ENCODE measurements around the gene CDC14B. TPM values are rescaled to one million over a fixed set of nuclear protein-coding genes. Genes with fewer than 3 reads are reported as not detected.

Gene CDC14B
- total RNA-seq, 1 experiment from 2014 or later, result 28.4 TPM

GRCh38 chr9:96519787-96520186 is 99.9 kb downstream of the CDC14B start:
- Histone ChIP-seq H3K4me1 (ENCODE audit: insufficient read depth, low read length) (no peaks in the 10 kb centered on the region), H2AK5ac (ENCODE audit: insufficient read length, low read length) (no peak overlapping the region), H2AFZ (ENCODE audit: low read length) (no peak overlapping the region), H2BK120ac (ENCODE audit: low read depth, low read length, poor library complexity, severe bottlenecking) (no peak overlapping the region), H4K91ac (ENCODE audit: insufficient read length, low read depth, low read length) (no peak overlapping the region), H3K27ac (ENCODE audit: insufficient read length, low read depth, low read length) (no peak overlapping the region), H2BK12ac (ENCODE audit: insufficient read length, low read depth, low read length) (no peak overlapping the region), H3K79me1 (ENCODE audit: insufficient read depth, low read depth, low read length, poor library complexity, severe bottlenecking) (no peaks in the 10 kb centered on the region), H3T11ph (ENCODE audit: low read length) (no peak overlapping the region), H3K9me3 (ENCODE audit: control insufficient read depth, low read depth, low read length) (no peaks in the 10 kb centered on the region), H3K4me2 (ENCODE audit: insufficient read depth, insufficient read length, low read length) (no peak overlapping the region), H3K23ac (ENCODE audit: insufficient read length, low read depth, low read length) (no peak overlapping the region), H3K56ac (ENCODE audit: insufficient read length, low read depth, low read length) (no peak overlapping the region), H4K8ac (replicated peaks; ENCODE audit: insufficient read length, low read depth, low read length) (no peak overlapping the region), H3K23me2 (ENCODE audit: insufficient read length, low read depth, low read length, poor library complexity, severe bottlenecking) (no peaks in the 10 kb centered on the region), H2BK15ac (ENCODE audit: low read depth, low read length) (no peak overlapping the region), H4K20me1 (ENCODE audit: control insufficient read depth, insufficient read depth, insufficient read length) (no peaks in the 10 kb centered on the region), H3K14ac (ENCODE audit: insufficient read depth, low read length) (no peak overlapping the region), H3K18ac (ENCODE audit: insufficient read length, low read depth, low read length) (no peak overlapping the region), H3K27me3 (ENCODE audit: insufficient read depth, low read length) (no peaks in the 10 kb centered on the region), H4K5ac (ENCODE audit: insufficient read length, low read depth, low read length) (no peak overlapping the region), H3K9ac (ENCODE audit: extremely low read depth, insufficient read length, low read length) (no peak overlapping the region), H2BK20ac (ENCODE audit: low read depth, low read length, poor library complexity, severe bottlenecking) (no peak overlapping the region), H3K4ac (ENCODE audit: low read depth, low read length) (no peak overlapping the region), H3K79me2 (ENCODE audit: insufficient read depth, low read length) (no peaks in the 10 kb centered on the region), H2BK5ac (ENCODE audit: insufficient read length, low read length) (no peak overlapping the region)
- Mint-ChIP-seq H3K9me3 (no peaks in the 10 kb centered on the region), H3K4me3 (no peak overlapping the region), H3K36me3 (ENCODE audit: insufficient read depth in 1 of 3, low read depth in 3 of 3) (peaks cover 25 to 34% (median 28%) of the 10 kb centered on the region in 3 experiments; a peak in 6 of 7 replicates), H3K4me1 (no peaks in the 10 kb centered on the region), H3K27me3 (ENCODE audit: low read depth) (no peaks in the 10 kb centered on the region), H3K27ac (no peak overlapping the region)
- DNase-seq, result no peak
- TF ChIP-seq, protein P1, sequence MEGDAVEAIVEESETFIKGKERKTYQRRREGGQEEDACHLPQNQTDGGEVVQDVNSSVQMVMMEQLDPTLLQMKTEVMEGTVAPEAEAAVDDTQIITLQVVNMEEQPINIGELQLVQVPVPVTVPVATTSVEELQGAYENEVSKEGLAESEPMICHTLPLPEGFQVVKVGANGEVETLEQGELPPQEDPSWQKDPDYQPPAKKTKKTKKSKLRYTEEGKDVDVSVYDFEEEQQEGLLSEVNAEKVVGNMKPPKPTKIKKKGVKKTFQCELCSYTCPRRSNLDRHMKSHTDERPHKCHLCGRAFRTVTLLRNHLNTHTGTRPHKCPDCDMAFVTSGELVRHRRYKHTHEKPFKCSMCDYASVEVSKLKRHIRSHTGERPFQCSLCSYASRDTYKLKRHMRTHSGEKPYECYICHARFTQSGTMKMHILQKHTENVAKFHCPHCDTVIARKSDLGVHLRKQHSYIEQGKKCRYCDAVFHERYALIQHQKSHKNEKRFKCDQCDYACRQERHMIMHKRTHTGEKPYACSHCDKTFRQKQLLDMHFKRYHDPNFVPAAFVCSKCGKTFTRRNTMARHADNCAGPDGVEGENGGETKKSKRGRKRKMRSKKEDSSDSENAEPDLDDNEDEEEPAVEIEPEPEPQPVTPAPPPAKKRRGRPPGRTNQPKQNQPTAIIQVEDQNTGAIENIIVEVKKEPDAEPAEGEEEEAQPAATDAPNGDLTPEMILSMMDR (conservative IDR thresholded peaks at IDR 0.05), result no peak
- no CpG with 5 or more reads among the region's 2 CpGs for WGBS (ENCODE audit: extremely low coverage, insufficient read length, low lambda C conversion rate)
